ENCODE measurements around the gene BBS4.
"Not testable (repeated sequence)": the region's sequence is repeated elsewhere in the genome, so short reads cannot be mapped to it uniquely, and the experiment has no call there.

GRCh38 chr15:72665706-72666105, 20.3 kb upstream of the BBS4 start:
- not testable (repeated sequence) for TF ChIP-seq CTCF (conservative IDR thresholded peaks at IDR 0.05 in 1 of 2, IDR thresholded peaks at IDR 0.05 in 1 of 2; ENCODE audit: low read depth in 1 of 2, low read length in 2 of 2); EZH2 (IDR thresholded peaks at IDR 0.05; ENCODE audit: low read length, missing control alignments)

All from fibroblast of lung (primary cell).